ENCODE measurements around the gene ZFYVE28. TPM values are rescaled to one million over a fixed set of nuclear protein-coding genes. Genes with fewer than 3 reads are reported as not detected.

Gene ZFYVE28
- total and polyA plus RNA-seq, 10 of the 15 experiments (the other 5 are each of a cell fraction or from before 2014, with no cell fraction given): 0.06 to 1.9 (median 0.22) TPM; not detected in 1

GRCh38 chr4:2411786-2412510 lies 6.5 kb downstream of the ZFYVE28 start (continued):
- TF ChIP-seq ELK1 (IDR thresholded peaks at IDR 0.05; ENCODE audit: low read depth, low read length) (no peak), ETV6 (conservative IDR thresholded peaks at IDR 0.05 in 1 of 2, IDR thresholded peaks at IDR 0.05 in 1 of 2; ENCODE audit: borderline replicate concordance in 1 of 2, low read depth in 1 of 2) (no peak), GABPA (IDR thresholded peaks at IDR 0.05; ENCODE audit: low read depth) (no peak), IKZF1 (conservative IDR thresholded peaks at IDR 0.05) (peak; percentile 29), RCOR1 (conservative IDR thresholded peaks at IDR 0.05; ENCODE audit: low read depth, low read length) (no peak), MLLT1 (IDR thresholded peaks at IDR 0.05) (no peak), SIX5 (IDR thresholded peaks at IDR 0.05; ENCODE audit: low read depth, low read length, severe bottlenecking) (no peak), FOXK2 (IDR thresholded peaks at IDR 0.05) (no peak), ZBED1 (IDR thresholded peaks at IDR 0.05; ENCODE audit: borderline replicate concordance) (no peak), RAD51 (IDR thresholded peaks at IDR 0.05) (no peak), KLF5 (IDR thresholded peaks at IDR 0.05; ENCODE audit: partially characterized antibody) (no peak), SP1 (IDR thresholded peaks at IDR 0.05; ENCODE audit: low read depth, low read length) (peak; percentile 35), REST (IDR thresholded peaks at IDR 0.05; ENCODE audit: low read depth, low read length) (no peak), SMARCA5 (IDR thresholded peaks at IDR 0.05) (peak; percentile 22), NFXL1 (IDR thresholded peaks at IDR 0.05; ENCODE audit: borderline replicate concordance) (no peak), SRF (IDR thresholded peaks at IDR 0.05; ENCODE audit: low read depth in 2 of 2, low read length in 2 of 2) (no peak), IRF4 (IDR thresholded peaks at IDR 0.05; ENCODE audit: low read depth, low read length) (no peak), CEBPB (IDR thresholded peaks at IDR 0.05; ENCODE audit: borderline replicate concordance in 1 of 2, low read depth in 2 of 2, low read length in 2 of 2) (no peak), YY1 (IDR thresholded peaks at IDR 0.05; ENCODE audit: low read depth, low read length) (no peak), ZNF592 (IDR thresholded peaks at IDR 0.05) (no peak), RBBP5 (conservative IDR thresholded peaks at IDR 0.05) (no peak)

All from GM12878 (cell line).